GM23338 (cell line): ENCODE results near the gene EBF4. TPM values are rescaled to one million over a fixed set of nuclear protein-coding genes. Genes with fewer than 3 reads are reported as not detected.

ENCODE experiments used
- ATAC-seq: fragments of 200-7000 bp; cut with Tn5 transposase; 3 replicates; pipeline ENCODE4 v1.9.1; 2020
- DNase-seq: peaks from one replicate; pipeline ENCODE4 v3.0.0-alpha.2; 2015; ENCODE audit warnings: low spot score
- H2AFZ ChIP-seq: fragments of 200-600 bp; sonication (generic); 2 replicates; pipeline ENCODE4 v1.8.0; 2016; ENCODE audit warnings: antibody characterized with exemption, mild to moderate bottlenecking, moderate library complexity
- H3F3A ChIP-seq: fragments of 200-600 bp; sonication (generic); replicated peaks from 2 replicates; pipeline ENCODE4 v1.8.0; 2017; ENCODE audit warnings: antibody characterized with exemption, mixed run types, low read depth
- H3K27ac ChIP-seq: fragments of 200-600 bp; sonication (generic); 2 replicates; pipeline ENCODE4 v1.6.1; 2016; ENCODE audit warnings: low read depth
- H3K27me3 ChIP-seq: fragments of 200-600 bp; sonication (generic); 2 replicates; pipeline ENCODE4 v1.8.0; 2016; ENCODE audit warnings: mild to moderate bottlenecking, mixed run types, moderate library complexity; ENCODE audit not compliant: insufficient read depth
- H3K36me3 ChIP-seq: fragments of 200-600 bp; sonication (generic); 2 replicates; pipeline ENCODE4 v1.8.0; 2016; ENCODE audit warnings: mild to moderate bottlenecking; ENCODE audit not compliant: insufficient read depth
- H3K4me1 ChIP-seq: fragments of 200-600 bp; sonication (generic); 2 replicates; pipeline ENCODE4 v1.8.0; 2016; ENCODE audit warnings: mild to moderate bottlenecking, moderate library complexity; ENCODE audit not compliant: insufficient read depth
- H3K4me2 ChIP-seq: fragments of 200-600 bp; sonication (generic); 2 replicates; pipeline ENCODE4 v1.7.1; 2017; ENCODE audit warnings: mixed run types
- H3K4me3 ChIP-seq: fragments of 200-600 bp; sonication (generic); 2 replicates; pipeline ENCODE4 v1.6.1; 2016; ENCODE audit warnings: mixed run types
- H3K79me2 ChIP-seq: fragments of 200-600 bp; sonication (generic); replicated peaks from 2 replicates; pipeline ENCODE4 v1.8.0; 2017; ENCODE audit warnings: mild to moderate bottlenecking; ENCODE audit not compliant: insufficient read depth
- H3K9me2 ChIP-seq: fragments of 200-600 bp; sonication (generic); 2 replicates; pipeline ENCODE4 v1.8.0; 2017; ENCODE audit not compliant: insufficient read depth
- H4K20me1 ChIP-seq: fragments of 200-600 bp; sonication (generic); replicated peaks from 2 replicates; pipeline ENCODE4 v1.8.0; 2017; ENCODE audit warnings: mild to moderate bottlenecking; ENCODE audit not compliant: insufficient read depth
- H3K27ac Mint-ChIP-seq: 2 replicates; pipeline ENCODE4 v1.8.0; 2020; ENCODE audit warnings: inconsistent platforms, mild to moderate bottlenecking, moderate library complexity, mixed read lengths
- H3K27me3 Mint-ChIP-seq: 3 replicates; pipeline ENCODE4 v1.8.0; 2022; ENCODE audit warnings: low read depth, mild to moderate bottlenecking, moderate library complexity, mixed read lengths, inconsistent platforms; ENCODE audit not compliant: insufficient read depth, poor library complexity
- H3K36me3 Mint-ChIP-seq: 3 replicates; pipeline ENCODE4 v1.8.0; 2021; ENCODE audit warnings: low read depth, mild to moderate bottlenecking, inconsistent platforms, moderate library complexity, mixed read lengths
- H3K4me1 Mint-ChIP-seq: 3 replicates; pipeline ENCODE4 v1.8.0; 2020; ENCODE audit warnings: mild to moderate bottlenecking, inconsistent platforms, mixed read lengths
- H3K4me3 Mint-ChIP-seq: 3 replicates; pipeline ENCODE4 v1.8.0; 2021; ENCODE audit warnings: moderate library complexity, mild to moderate bottlenecking, inconsistent platforms, mixed read lengths
- H3K9me3 Mint-ChIP-seq: 3 replicates; pipeline ENCODE4 v1.8.0; 2020; ENCODE audit warnings: moderate library complexity, mild to moderate bottlenecking, inconsistent platforms, mixed read lengths
- CREB1 ChIP-seq: fragments of 250-450 bp; sonication (Bioruptor Pico); IDR thresholded peaks from 2 replicates; pipeline ENCODE4 v1.5.0; 2020; ENCODE audit warnings: low read depth, mild to moderate bottlenecking, moderate library complexity
- CTCF ChIP-seq, 2 experiments: fragments of 200-600 bp in 1 of 2; sonication (generic) in 1 of 2; conservative IDR thresholded peaks; 2 replicates each; pipeline versions ENCODE4 v1.5.1 to v1.6.1; 2016 to 2017; ENCODE audit warnings: antibody characterized with exemption in 2 of 2, low read depth in 2 of 2, mild to moderate bottlenecking in 2 of 2, moderate library complexity in 1 of 2
- ETS1 ChIP-seq: IDR thresholded peaks from 2 replicates; pipeline ENCODE4 v1.6.1; 2016; ENCODE audit warnings: antibody characterized with exemption
- EZH2 ChIP-seq: fragments of 200-600 bp; sonication (generic); IDR thresholded peaks from one replicate; pipeline ENCODE4 v1.8.0; 2017; ENCODE audit warnings: antibody characterized with exemption, mild to moderate bottlenecking, low read depth; ENCODE audit not compliant: unreplicated experiment
- EZH2phosphoT487 ChIP-seq: fragments of 200-600 bp; sonication (generic); IDR thresholded peaks from one replicate; pipeline ENCODE4 v1.8.1; 2018; ENCODE audit warnings: antibody characterized with exemption; ENCODE audit not compliant: unreplicated experiment
- JUNB ChIP-seq: IDR thresholded peaks from one replicate; pipeline ENCODE4 v1.6.1; 2016; ENCODE audit warnings: antibody characterized with exemption; ENCODE audit not compliant: unreplicated experiment
- NANOG ChIP-seq: IDR thresholded peaks from 2 replicates; pipeline ENCODE4 v1.6.1; 2016; ENCODE audit warnings: antibody characterized with exemption, borderline replicate concordance
- POLR2AphosphoS5 ChIP-seq: IDR thresholded peaks from 2 replicates; pipeline ENCODE4 v1.6.1; 2016; ENCODE audit warnings: antibody characterized with exemption, low read depth
- STAT1 ChIP-seq: IDR thresholded peaks from one replicate; pipeline ENCODE4 v1.6.1; 2016; ENCODE audit warnings: antibody characterized with exemption; ENCODE audit not compliant: unreplicated experiment
- ZNF114 ChIP-seq: fragments of 250-450 bp; sonication (Bioruptor Pico); IDR thresholded peaks from 2 replicates; pipeline ENCODE4 v1.5.0; 2020; ENCODE audit warnings: mild to moderate bottlenecking, moderate library complexity
- ZNF331 ChIP-seq: fragments of 250-450 bp; sonication (Bioruptor Pico); IDR thresholded peaks from 2 replicates; pipeline ENCODE4 v1.5.0; 2020; ENCODE audit warnings: low read depth, mild to moderate bottlenecking, moderate library complexity
- polyA plus RNA-seq: library from polyadenylated mRNA; unstranded; fragments of >200 nt; fragmentation: Nextera tagmentation; extraction: Ambion mirVana; gene quantifications from 2 replicates; pipeline ENCODE4 v1.2.1, GENCODE V29; 2016
- total RNA-seq: library from RNA; depleted of rRNA; stranded (reverse); fragments of >200 nt; shearing (Covaris generic); gene quantifications from 2 replicates; pipeline ENCODE4 v1.2.3, GENCODE V29; 2014
- TF ChIP-seq, protein P1 (sequence below): IDR thresholded peaks from one replicate; pipeline ENCODE4 v1.6.1; 2018; ENCODE audit warnings: antibody characterized with exemption; ENCODE audit not compliant: unreplicated experiment
- TF ChIP-seq, protein P2 (sequence below): fragments of 250-450 bp; sonication (Bioruptor Pico); IDR thresholded peaks from 2 replicates; pipeline ENCODE4 v1.5.0; 2020; ENCODE audit warnings: mild to moderate bottlenecking, moderate library complexity

The EBF4 gene
- total and polyA plus RNA-seq, 2 experiments from 2014 or later, result 0.66 to 1.6 TPM

DNA sequence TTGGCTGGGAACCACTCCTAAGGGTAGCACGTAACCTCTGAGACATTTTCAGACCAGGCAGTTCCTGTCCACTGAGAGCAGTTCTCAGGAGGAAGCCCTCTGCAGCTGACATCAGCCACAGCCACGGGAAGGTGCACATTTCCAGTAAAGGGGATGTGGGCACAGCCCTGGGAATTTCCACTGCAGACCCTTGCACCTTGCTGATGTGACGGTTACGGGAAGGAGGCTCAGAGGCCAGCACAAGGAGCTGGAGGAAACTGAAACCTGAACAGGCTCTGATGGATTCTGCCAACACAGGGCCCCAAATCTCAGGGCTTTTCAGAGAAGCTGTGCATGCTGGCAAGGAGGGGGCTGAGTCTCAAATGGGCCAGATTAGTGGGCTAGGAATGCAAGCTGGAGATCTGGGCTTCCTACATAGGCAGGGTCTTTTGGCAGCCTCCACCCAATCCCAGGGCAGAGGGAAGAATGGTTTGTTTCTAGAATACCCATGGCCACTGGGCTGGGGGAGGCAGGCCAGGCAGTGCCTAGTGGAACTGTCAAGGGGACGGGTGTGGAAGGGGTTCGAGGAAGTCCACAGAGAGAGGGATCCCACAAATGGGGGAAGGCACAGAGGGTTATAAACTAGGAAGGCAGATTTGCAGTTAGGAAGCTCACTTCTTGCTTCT is 14.2 kb downstream of the EBF4 start:
- H3K9me2 ChIP-seq, result no peaks in the 10 kb centered on the region
- H3K27ac ChIP-seq, result no peak overlapping the region
- no peaks in the 10 kb centered on the region for H3F3A ChIP-seq
- H3K4me2 ChIP-seq, result no peak overlapping the region
- peaks cover 56% of the 10 kb centered on the region for H3K27me3 ChIP-seq
- Mint-ChIP-seq H3K4me3 (no peak overlapping the region; the same call in 2 of the 3 replicates), H3K36me3 (no peaks in the 10 kb centered on the region), H3K27ac (no peak overlapping the region), H3K4me1 (peaks cover 36% of the 10 kb centered on the region), H3K27me3 (peaks cover 30% of the 10 kb centered on the region), H3K9me3 (no peaks in the 10 kb centered on the region)
- no peak for TF ChIP-seq ETS1
- TF ChIP-seq, protein P1, sequence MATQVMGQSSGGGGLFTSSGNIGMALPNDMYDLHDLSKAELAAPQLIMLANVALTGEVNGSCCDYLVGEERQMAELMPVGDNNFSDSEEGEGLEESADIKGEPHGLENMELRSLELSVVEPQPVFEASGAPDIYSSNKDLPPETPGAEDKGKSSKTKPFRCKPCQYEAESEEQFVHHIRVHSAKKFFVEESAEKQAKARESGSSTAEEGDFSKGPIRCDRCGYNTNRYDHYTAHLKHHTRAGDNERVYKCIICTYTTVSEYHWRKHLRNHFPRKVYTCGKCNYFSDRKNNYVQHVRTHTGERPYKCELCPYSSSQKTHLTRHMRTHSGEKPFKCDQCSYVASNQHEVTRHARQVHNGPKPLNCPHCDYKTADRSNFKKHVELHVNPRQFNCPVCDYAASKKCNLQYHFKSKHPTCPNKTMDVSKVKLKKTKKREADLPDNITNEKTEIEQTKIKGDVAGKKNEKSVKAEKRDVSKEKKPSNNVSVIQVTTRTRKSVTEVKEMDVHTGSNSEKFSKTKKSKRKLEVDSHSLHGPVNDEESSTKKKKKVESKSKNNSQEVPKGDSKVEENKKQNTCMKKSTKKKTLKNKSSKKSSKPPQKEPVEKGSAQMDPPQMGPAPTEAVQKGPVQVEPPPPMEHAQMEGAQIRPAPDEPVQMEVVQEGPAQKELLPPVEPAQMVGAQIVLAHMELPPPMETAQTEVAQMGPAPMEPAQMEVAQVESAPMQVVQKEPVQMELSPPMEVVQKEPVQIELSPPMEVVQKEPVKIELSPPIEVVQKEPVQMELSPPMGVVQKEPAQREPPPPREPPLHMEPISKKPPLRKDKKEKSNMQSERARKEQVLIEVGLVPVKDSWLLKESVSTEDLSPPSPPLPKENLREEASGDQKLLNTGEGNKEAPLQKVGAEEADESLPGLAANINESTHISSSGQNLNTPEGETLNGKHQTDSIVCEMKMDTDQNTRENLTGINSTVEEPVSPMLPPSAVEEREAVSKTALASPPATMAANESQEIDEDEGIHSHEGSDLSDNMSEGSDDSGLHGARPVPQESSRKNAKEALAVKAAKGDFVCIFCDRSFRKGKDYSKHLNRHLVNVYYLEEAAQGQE, result no peak
- TF ChIP-seq JUNB, result no peak
- TF ChIP-seq EZH2phosphoT487, result no peak
- TF ChIP-seq ZNF331, result no peak
- no peak for TF ChIP-seq EZH2
- no peak for TF ChIP-seq NANOG
- TF ChIP-seq STAT1, result no peak
- no peak for TF ChIP-seq CREB1 (CRISPR knock-in tag)
- TF ChIP-seq POLR2AphosphoS5, result no peak
- TF ChIP-seq CTCF (conservative IDR thresholded peaks at IDR 0.05; ENCODE audit: low read depth in 2 of 2), result no peak
- TF ChIP-seq ZNF114 (CRISPR knock-in tag), result no peak
- TF ChIP-seq, protein P2, sequence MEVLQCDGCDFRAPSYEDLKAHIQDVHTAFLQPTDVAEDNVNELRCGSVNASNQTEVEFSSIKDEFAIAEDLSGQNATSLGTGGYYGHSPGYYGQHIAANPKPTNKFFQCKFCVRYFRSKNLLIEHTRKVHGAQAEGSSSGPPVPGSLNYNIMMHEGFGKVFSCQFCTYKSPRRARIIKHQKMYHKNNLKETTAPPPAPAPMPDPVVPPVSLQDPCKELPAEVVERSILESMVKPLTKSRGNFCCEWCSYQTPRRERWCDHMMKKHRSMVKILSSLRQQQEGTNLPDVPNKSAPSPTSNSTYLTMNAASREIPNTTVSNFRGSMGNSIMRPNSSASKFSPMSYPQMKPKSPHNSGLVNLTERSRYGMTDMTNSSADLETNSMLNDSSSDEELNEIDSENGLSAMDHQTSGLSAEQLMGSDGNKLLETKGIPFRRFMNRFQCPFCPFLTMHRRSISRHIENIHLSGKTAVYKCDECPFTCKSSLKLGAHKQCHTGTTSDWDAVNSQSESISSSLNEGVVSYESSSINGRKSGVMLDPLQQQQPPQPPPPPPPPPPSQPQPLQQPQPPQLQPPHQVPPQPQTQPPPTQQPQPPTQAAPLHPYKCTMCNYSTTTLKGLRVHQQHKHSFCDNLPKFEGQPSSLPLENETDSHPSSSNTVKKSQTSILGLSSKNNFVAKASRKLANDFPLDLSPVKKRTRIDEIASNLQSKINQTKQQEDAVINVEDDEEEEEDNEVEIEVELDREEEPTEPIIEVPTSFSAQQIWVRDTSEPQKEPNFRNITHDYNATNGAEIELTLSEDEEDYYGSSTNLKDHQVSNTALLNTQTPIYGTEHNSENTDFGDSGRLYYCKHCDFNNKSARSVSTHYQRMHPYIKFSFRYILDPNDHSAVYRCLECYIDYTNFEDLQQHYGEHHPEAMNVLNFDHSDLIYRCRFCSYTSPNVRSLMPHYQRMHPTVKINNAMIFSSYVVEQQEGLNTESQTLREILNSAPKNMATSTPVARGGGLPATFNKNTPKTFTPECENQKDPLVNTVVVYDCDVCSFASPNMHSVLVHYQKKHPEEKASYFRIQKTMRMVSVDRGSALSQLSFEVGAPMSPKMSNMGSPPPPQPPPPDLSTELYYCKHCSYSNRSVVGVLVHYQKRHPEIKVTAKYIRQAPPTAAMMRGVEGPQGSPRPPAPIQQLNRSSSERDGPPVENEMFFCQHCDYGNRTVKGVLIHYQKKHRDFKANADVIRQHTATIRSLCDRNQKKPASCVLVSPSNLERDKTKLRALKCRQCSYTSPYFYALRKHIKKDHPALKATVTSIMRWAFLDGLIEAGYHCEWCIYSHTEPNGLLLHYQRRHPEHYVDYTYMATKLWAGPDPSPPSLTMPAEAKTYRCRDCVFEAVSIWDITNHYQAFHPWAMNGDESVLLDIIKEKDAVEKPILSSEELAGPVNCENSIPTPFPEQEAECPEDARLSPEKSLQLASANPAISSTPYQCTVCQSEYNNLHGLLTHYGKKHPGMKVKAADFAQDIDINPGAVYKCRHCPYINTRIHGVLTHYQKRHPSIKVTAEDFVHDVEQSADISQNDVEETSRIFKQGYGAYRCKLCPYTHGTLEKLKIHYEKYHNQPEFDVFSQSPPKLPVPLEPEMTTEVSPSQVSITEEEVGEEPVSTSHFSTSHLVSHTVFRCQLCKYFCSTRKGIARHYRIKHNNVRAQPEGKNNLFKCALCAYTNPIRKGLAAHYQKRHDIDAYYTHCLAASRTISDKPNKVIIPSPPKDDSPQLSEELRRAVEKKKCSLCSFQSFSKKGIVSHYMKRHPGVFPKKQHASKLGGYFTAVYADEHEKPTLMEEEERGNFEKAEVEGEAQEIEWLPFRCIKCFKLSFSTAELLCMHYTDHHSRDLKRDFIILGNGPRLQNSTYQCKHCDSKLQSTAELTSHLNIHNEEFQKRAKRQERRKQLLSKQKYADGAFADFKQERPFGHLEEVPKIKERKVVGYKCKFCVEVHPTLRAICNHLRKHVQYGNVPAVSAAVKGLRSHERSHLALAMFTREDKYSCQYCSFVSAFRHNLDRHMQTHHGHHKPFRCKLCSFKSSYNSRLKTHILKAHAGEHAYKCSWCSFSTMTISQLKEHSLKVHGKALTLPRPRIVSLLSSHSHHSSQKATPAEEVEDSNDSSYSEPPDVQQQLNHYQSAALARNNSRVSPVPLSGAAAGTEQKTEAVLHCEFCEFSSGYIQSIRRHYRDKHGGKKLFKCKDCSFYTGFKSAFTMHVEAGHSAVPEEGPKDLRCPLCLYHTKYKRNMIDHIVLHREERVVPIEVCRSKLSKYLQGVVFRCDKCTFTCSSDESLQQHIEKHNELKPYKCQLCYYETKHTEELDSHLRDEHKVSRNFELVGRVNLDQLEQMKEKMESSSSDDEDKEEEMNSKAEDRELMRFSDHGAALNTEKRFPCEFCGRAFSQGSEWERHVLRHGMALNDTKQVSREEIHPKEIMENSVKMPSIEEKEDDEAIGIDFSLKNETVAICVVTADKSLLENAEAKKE (CRISPR knock-in tag), result no peak
- no peaks in the 10 kb centered on the region for H3K36me3 ChIP-seq
- no peaks in the 10 kb centered on the region for H4K20me1 ChIP-seq
- no peak for ATAC-seq
- peaks cover 40% of the 10 kb centered on the region for H3K4me1 ChIP-seq
- no peak for DNase-seq
- H2AFZ ChIP-seq, result no peak overlapping the region
- no peak overlapping the region for H3K4me3 ChIP-seq
- H3K79me2 ChIP-seq, result no peaks in the 10 kb centered on the region
